ENCODE data around the gene TMEM233. TPM values are rescaled to one million over a fixed set of nuclear protein-coding genes. Genes with fewer than 3 reads are reported as not detected.

The TMEM233 gene
- total and polyA plus RNA-seq, 2 of the 8 experiments (the other 6 are each of a cell fraction or from before 2014, with no cell fraction given): 0.09 TPM

- Histone ChIP-seq H3K56ac (replicated peaks; ENCODE audit: insufficient read length, low read depth, low read length) (no peak overlapping the region), H3K23ac (ENCODE audit: insufficient read length) (no peak overlapping the region), H4K91ac (replicated peaks; ENCODE audit: insufficient read length, low read length) (no peak overlapping the region), H3K4ac (replicated peaks; ENCODE audit: insufficient read length, low read depth, low read length) (no peak overlapping the region), H3K4me2 (ENCODE audit: insufficient read depth in 1 of 2, low read depth in 2 of 2, low read length in 2 of 2) (no peak overlapping the region), H2BK15ac (ENCODE audit: low read length) (no peak overlapping the region), H2BK120ac (replicated peaks; ENCODE audit: low read depth, low read length) (no peak overlapping the region), H3K36me3 (ENCODE audit: control insufficient read depth in 2 of 4, insufficient read depth in 4 of 4, low read length in 3 of 4) (no peaks in the 10 kb centered on the region), H4K20me1 (replicated peaks in 1 of 2; ENCODE audit: control insufficient read depth in 1 of 2, insufficient read depth in 2 of 2, low read length in 2 of 2) (no peaks in the 10 kb centered on the region), H2AK5ac (ENCODE audit: low read depth, low read length) (no peak overlapping the region), H4K5ac (ENCODE audit: insufficient read length, low read depth, low read length) (no peak overlapping the region), H3K79me1 (ENCODE audit: low read depth, low read length) (no peaks in the 10 kb centered on the region), H2BK5ac (ENCODE audit: low read depth, low read length) (no peak overlapping the region), H3K79me2 (ENCODE audit: control insufficient read depth in 1 of 2, insufficient read depth in 2 of 2, low read length in 2 of 2) (no peaks in the 10 kb centered on the region), H2BK20ac (ENCODE audit: low read length) (no peak overlapping the region), H3K9me3 (ENCODE audit: insufficient read depth in 2 of 2, low read depth in 1 of 2, low read length in 1 of 2) (peaks cover 9 to 14% of the 10 kb centered on the region in 2 experiments; a peak in 2 of 4 replicates), H3K27ac (ENCODE audit: low read depth, low read length) (no peak overlapping the region), H2BK12ac (ENCODE audit: low read depth, low read length) (no peak overlapping the region), H3K4me3 (ENCODE audit: extremely low read depth in 1 of 4, insufficient read depth in 2 of 4, low read depth in 3 of 4, low read length in 4 of 4) (no peak overlapping the region), H3K18ac (ENCODE audit: extremely low read depth, low read length) (no peak overlapping the region), H4K8ac (ENCODE audit: extremely low read depth, insufficient read depth, low read length) (no peak overlapping the region), H3K27me3 (replicated peaks in 1 of 4; ENCODE audit: control insufficient read depth in 3 of 4, extremely low read depth in 1 of 4, insufficient read depth in 3 of 4, low read length in 3 of 4) (no peaks in the 10 kb centered on the region), H3K23me2 (ENCODE audit: low read depth, low read length) (no peaks in the 10 kb centered on the region), H3K9ac (replicated peaks in 1 of 4; ENCODE audit: extremely low read depth in 1 of 4, low read depth in 3 of 4, low read length in 3 of 4) (no peak overlapping the region), H3K4me1 (replicated peaks in 1 of 4; ENCODE audit: control insufficient read depth in 3 of 4, insufficient read depth in 4 of 4, low read length in 3 of 4) (no peaks in the 10 kb centered on the region), H2AFZ (ENCODE audit: low read length) (no peak overlapping the region), H3K14ac (ENCODE audit: insufficient read length) (no peak overlapping the region)
- FAIRE-seq (no peak), DNase-seq (ENCODE audit: low read depth in 1 of 2, low spot score in 2 of 2) (no peak)
- CTCF ChIA-PET (ENCODE audit: partially characterized antibody): interaction anchor here (0.6 to 4.0 kb wide), 2 partner anchors 10 to 419 kb away, joined by 3 to 17 read pairs; no protein-coding TSS in a partner anchor
- POLR2A ChIA-PET (ENCODE audit: partially characterized antibody): no interaction called here
- WGBS, 2 experiments (ENCODE audit: extremely low coverage in 1 of 2, insufficient coverage in 1 of 2, insufficient read length in 1 of 2, insufficient replicate concordance in 2 of 2, low coverage in 1 of 2, low lambda C conversion rate in 2 of 2, missing lambda C conversion rate in 1 of 2): 76% methylated on average over 3 of the region's 3 CpGs; no CpG with 5 or more reads in 1 of the 2 experiments
- TF ChIP-seq, protein P1, sequence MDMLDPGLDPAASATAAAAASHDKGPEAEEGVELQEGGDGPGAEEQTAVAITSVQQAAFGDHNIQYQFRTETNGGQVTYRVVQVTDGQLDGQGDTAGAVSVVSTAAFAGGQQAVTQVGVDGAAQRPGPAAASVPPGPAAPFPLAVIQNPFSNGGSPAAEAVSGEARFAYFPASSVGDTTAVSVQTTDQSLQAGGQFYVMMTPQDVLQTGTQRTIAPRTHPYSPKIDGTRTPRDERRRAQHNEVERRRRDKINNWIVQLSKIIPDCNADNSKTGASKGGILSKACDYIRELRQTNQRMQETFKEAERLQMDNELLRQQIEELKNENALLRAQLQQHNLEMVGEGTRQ (IDR thresholded peaks at IDR 0.05; ENCODE audit: low read length): no peak
- no peak for TF ChIP-seq POLR2AphosphoS5 (IDR thresholded peaks at IDR 0.05; ENCODE audit: low read depth, low read length)
- no peak for TF ChIP-seq EZH2 (IDR thresholded peaks at IDR 0.05; ENCODE audit: low read depth, low read length, severe bottlenecking)
- TF ChIP-seq SIRT6 (IDR thresholded peaks at IDR 0.05; ENCODE audit: low read length): no peak
- TF ChIP-seq SAP30 (IDR thresholded peaks at IDR 0.05; ENCODE audit: insufficient read depth, insufficient replicate concordance, low read length): no peak
- TF ChIP-seq CTBP2 (IDR thresholded peaks at IDR 0.05; ENCODE audit: borderline replicate concordance, insufficient read depth, insufficient read length, low read length): no peak
- TF ChIP-seq RBBP5 (IDR thresholded peaks at IDR 0.05; ENCODE audit: borderline replicate concordance, low read depth, low read length): no peak
- no peak for TF ChIP-seq CBX5 (IDR thresholded peaks at IDR 0.05; ENCODE audit: low read depth, low read length)
- TF ChIP-seq CHD1 (IDR thresholded peaks at IDR 0.05; ENCODE audit: low read depth, low read length): no peak
- TF ChIP-seq TAF1 (IDR thresholded peaks at IDR 0.05; ENCODE audit: low read depth, low read length): no peak
- TF ChIP-seq FOSL1 (IDR thresholded peaks at IDR 0.05; ENCODE audit: insufficient read depth, low read depth, low read length): no peak
- no peak for TF ChIP-seq JUN (IDR thresholded peaks at IDR 0.05; ENCODE audit: low read depth, low read length)
Observed at GRCh38 chr12:119652665-119653064, 59.1 kb downstream of the TMEM233 start.
